Endothelial cell of hepatic sinusoid (primary cell): ENCODE measurements around the gene EGFLAM.

ENCODE experiments used
- in situ Hi-C: cut with HindIII; loops from 2 replicates; pipeline ENCODE4 v1.10.0; 2017; ENCODE audit warnings: low sequenced_read_pairs

EGFLAM gene

DNA sequence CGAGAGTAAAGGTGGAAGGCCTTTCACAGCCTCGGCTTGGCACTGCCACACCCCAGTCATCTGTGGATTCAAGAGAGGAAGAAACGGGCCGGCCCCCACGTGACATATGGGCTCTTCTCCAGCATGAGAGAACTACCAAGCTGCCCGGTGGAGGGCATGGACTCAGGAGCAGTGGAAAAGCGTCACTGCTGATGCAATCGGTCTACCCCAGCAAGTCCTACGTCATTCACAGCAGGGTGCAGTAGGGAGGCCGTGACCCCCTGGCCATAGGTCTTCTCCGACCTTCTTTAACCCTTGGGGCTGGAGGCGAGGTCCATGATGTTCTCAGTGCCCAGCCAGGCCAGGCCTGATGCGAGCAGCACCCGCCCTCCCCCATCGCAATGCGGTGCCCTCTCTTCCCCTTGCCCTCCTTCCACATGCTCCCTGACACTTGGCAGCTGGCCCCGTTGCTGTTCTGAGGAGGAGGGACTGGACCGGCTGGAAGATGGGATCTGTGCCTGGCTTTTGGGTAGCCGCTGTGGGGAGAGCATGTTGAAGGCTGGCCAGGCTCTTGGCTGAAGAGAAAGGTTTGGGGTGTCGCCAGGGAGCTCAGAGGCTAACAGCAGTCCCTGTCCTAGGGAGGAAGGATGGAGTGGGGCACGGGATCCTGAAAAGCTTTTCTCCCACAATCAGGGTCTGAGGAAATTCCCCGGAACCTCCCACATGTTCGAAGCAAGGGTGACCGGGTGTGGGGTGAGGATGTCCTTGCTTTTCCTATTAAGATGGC lies 208.2 kb downstream of the EGFLAM start:
- in situ Hi-C loops = no loop called here

DNA sequence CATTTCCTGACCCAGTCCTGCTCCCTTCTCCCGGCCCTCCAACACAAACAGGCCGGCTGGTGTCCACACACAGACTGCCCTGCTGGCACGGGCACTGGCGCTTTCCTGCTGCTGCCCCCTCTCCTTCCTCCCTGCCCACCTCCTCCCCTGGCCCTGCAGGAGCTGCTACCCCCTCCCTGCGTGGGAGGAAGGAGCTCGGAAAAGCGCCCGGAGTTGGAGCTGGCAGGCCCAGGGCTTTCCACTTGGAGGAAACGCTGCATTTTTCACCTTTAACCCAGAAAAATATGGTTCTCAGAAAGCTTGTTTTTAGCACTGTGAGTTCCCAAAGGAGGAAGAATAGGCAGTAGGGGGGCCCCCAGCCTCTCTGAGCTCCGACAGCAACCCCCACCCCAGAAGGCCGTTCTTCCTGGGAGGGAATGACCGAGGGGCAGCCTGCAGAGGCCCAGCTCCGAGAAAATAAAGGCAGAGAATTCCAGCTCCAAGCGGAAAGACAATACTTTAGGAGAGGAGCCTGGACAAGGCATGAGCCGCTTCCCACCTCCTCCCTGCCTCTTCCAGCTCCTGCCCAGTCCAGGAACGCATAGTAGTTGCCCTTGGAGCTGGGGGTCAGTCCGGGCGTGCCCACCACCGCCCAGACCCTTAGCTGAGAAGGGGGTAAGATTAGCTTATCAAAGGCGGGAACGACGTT lies 209.1 kb downstream of the EGFLAM start:
- in situ Hi-C loops = no loop called here

DNA sequence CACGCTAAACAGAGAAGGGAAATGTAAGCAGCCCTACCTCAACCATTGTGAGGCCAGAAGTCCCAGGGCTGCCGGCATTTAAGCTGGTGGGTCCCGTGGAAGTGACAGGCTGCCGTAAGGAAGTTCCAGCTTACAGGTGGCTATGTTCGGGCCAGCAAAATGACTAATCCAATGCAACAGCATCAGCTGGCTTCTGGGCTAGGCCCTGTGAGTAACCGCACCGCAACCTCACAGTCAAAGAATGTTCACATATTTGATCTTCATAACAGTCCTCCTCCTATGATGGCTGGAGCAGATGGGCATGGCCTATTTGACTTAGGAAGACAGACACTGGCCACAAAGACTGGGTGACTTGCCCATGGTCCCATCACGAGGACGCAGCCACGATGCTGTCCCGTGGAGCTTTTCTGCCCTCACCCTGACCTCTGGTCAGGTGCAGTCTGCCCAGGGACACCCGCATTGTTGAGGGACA lies 209.9 kb downstream of the EGFLAM start:
- in situ Hi-C loops = no loop called here

DNA sequence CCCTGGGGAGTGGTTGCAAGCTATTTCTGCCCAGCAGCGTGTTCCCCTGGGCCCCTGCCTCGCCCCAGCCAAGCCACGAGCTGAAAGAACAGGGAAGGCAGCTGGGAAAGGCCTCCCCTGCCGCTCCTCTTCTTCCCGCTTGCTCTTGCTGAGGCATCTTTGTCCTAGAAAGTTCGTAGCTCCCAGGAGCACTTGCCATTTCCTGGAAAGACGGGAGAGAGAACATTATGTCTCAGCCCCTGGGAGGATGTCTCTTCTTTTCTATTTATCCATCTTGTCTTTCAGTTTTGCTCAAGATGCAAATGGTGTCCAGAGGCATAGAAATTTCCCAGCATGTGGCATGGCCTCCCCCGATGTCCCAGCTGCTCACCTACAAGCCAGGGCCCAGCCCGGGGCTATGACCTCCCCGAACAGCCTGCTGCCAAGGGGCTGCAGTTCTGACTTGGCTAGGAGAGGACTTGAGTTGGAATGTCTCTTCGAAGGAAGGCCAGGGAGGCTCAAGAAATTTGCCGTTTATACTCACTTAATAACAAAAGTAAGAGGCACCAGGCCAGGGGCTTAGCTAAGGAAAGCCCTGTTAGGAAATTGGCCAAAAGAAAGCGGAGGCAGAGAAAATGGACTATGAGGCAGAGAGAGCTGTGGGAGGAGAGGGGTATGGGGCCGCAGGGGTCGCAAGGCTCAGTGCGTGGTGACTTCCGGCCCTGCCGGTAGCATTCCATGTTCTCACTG lies 210.8 kb downstream of the EGFLAM start:
- in situ Hi-C loops = no loop called here

DNA sequence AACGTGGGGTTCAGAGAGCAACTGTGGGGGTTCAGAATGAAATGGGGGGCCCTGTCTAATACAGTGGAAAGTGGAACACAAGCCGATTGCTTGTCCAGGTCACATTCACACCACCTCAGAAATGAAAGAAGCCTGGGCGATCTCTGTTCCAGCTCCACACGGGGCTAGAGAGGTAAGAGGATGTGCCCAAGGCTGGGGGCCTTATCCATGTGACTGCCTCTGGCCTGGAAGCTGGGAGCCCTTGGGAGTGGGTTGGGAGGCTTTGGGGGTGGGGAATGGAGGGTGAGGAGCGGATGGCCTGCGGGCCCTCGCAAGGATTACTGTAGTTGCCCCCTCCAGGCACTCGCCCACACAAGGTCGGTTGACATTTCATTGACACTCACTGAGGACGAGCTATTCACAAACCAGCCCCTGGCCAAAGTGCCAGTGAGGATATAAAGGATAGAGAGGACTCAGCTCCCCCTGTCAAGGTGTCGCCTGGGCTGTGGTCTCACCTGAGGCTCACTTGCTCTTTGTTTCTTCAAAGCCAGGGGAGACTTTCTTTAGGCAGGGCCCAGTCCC lies 211.4 kb downstream of the EGFLAM start:
- in situ Hi-C loops = no loop called here

DNA sequence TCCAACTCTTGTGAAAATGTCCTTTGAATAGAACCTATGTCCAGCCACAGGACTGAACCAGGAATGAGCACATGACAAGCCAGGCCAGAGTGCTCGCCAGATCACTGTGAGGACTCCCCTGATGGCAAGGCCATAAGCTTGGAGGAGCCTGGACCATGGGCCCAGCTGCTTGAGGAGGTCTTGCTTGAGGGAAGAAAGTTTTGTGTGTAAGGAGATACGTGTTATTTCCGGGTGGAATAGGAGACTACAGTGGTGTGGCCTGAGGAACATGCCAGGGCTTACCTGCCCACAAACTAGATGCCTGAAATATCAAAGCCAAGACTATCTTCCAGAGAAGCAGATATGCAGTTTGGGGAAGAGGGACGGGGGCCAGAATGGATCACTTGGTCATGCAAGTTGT lies 213.3 kb downstream of the EGFLAM start:
- in situ Hi-C loops = no loop called here

DNA sequence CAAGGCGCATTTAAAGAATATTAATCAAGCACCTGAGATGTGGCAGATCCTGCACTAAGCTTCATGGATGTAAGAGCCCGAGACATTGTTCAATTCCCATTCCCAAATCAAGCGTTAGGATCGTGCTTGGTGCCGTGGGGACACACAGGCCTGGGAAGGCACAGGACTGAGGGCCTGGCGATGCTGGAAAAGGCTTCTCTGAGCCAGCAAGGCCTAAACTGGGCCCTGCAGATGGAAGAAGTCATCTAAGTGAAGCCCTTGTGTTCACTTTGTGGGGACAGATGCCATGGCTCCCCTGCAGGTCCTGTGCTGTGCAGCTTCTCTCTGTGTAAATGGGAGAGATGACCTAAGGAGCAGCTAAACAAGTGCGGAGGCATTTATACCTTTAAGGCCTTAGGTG lies 214.2 kb downstream of the EGFLAM start:
- in situ Hi-C loops = no loop called here

DNA sequence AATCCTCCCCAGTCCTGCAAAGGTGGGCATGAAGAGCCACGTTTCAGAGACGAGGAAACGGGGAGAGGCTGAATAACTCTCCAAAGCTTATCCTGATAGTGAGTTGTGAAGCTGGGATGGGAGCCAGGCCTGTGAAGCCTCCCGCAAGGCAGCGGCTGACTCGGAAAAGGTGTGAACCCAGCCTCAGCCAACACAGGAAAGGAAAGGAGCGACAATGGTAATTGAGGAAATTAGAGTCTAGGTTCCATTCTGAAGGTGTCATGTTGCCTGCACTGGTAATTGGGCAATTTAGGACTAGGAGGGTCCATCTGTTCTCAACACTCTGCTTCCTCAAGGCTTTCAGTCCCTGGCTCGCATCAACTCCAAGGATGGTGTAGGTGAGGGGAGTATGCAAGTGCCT lies 214.6 kb downstream of the EGFLAM start:
- in situ Hi-C loops = no loop called here

DNA sequence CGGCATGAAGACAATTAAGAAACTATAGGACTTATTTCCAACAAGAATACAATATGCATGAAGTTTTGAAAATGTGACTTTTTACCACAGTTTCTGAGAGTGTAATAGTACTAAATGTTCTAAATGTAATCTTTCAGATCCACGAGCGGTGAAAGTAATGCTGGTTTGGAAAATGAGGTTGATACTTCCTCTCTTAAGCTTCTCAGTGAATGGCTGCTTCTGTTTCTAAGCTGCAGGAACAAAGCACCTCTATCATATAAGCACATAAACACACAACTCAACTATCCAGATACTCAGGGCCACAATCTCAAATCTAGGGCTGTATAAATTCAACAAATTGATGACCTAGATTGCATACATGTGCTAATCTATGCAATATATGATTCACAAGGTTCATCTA lies 219.8 kb downstream of the EGFLAM start:
- in situ Hi-C loops = loop anchor here (5.0 kb wide), 1 partner anchor 34 kb away; no protein-coding TSS in a partner anchor

DNA sequence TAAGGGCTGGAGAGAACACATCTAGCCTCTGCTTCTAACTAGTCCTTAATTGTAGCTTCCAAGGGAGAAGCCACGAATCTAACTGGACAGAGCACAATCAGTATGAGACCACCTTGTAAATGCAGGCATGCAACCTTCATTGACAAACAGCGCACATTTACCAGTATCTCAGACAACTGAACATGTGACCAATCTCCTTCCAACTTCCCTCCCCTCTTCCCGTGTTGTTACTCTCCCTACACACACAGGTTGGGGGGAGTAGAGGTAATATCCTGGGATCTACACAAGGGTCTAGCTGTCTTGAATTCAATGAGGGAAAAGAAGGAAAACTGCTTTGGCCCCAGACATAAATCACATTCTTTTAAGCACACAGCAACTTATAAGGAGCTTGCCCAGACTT lies 220.5 kb downstream of the EGFLAM start:
- in situ Hi-C loops = loop anchor here (5.0 kb wide), 1 partner anchor 33 kb away; no protein-coding TSS in a partner anchor

DNA sequence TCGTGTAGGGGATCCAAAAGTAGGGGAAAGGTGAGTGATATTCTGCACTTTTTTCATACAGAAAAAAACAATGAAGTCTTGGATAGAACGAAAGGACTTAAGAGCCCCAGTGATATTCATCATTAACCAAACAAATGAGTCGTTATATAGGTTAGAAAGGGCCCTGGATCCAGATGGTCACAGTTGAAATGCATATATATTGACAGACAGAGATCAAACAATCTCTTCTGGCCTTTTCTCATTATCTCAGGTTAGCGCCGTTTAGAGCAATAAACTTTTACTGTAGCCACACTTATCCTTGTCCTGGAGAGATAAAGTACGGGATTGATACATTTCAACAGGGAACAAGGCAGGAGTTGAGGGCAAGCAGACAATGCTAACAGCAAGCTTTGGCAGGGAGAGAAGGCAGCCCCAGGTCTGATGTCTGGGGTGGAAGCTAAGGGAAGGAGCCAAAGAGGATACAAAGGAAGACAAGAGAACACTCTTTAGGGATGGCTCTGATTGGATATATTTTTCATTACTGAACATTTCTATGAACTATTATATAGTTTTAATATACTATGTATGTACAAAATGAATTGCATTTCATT lies 221.1 kb downstream of the EGFLAM start:
- in situ Hi-C loops = loop anchor here (5.0 kb wide), 1 partner anchor 33 kb away; no protein-coding TSS in a partner anchor

DNA sequence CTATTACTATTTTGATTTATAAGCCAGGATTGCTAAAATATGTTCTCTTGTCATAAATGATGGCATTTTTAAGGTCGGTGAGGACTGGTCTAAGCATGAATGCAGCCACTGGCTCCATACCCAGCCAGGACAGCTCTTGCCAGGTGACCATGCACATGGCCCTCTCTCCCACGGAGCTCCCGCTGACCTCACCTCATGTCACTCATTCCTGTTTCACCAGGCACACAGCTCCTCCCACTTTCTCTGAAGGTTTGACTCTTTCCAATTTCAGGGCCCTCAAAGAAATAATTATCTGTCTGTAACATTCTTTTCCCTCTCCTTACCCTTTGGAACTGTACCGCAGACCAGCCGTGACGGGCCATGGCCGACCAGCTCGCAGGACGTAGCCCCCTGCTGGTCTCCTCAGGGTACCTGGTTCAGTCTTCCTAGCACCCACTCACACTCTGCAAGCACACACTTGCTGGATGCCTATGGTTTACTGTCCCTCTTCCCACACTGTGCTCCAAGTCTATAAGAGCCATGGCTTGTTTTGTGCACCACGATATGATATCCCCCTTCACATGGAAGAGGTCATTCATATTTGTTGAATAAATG lies 225.5 kb downstream of the EGFLAM start:
- in situ Hi-C loops = no loop called here

DNA sequence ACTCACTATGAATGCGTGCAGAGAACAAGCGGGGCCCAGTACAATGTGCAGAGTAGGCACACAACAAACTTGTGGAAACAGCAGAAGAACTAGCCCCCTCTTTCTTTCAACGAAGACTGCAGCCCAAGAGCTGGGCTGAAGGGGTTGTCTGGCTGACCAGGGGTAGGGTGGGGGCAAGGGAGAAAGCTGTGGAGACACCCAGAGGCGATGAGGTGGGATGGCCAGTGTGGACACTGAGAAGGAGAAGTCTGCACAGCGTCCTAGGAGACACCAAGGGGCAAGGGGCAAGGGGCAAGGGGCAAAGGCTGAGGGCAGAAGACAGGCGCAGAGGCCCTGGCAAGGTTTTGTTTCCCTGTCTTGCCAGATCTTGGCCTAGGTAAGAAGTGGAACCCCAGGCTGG lies 235.8 kb downstream of the EGFLAM start:
- in situ Hi-C loops = no loop called here

DNA sequence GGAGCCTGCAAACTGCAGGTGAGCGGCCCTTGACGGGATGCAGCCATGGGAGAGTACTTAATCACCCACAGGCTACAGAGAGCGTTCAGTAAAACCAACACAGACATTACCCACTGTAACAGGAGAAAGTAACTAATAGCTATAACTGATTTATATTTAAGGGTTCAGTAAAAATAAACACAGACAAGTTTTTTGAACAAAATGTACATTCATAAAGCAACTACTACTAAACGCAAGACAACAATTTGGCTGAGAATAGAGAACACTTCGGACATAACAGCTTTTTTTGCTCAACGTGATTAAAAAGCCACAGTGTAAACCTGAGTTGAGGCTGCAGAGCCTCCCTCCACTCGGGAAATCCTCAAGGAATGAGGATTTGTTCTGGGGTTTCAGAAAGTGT lies 236.4 kb downstream of the EGFLAM start:
- in situ Hi-C loops = no loop called here

DNA sequence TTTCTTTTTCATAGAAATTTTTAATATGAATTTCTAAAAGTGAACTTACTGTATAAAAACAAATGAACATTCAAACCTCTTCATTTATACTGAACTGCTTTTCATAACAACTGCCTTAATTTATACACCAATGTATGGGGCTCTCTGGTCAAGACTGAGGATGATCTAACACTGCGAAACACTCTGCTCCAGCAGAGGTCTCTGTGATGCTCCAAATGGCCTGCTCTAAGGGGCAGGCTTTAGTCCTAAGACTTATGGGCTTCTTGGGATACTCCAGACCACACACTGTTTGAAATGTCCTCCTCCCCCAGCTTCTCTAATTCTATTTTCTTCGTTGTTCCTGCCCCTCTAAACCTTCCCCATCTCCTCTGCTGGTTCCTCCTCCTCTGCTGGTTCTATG lies 239.6 kb downstream of the EGFLAM start:
- in situ Hi-C loops = no loop called here

DNA sequence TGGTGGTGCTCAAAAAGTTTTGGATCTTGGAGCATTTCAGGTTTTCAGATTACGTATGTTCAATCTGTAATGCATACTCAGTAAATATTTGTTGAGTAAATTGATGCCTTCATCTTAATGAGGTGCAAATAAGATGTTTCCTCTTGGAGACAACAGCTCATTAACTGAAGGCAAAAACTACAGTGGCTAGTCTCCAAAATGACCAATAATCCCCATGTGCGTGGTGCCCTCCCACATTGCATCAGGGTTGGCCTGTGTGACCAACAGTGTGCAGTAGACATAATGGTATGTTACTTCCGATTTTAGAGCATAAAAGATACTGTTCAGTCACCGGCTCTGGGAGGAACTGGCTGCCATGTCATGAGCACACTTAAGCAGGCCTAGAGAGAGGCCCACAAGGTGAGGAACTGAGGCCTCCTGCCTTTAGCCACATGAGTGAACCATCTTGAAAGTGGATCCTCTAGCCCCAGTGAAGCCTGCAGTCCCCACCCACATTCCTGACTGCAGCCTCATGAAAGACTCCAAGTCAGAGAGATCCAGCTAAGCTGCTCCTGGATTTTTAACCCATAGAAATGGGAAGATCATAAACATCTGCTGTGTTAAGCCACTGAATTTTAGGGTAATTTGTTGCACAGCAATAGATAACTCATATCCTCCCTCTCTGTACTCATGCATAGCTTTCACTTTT lies 242.4 kb downstream of the EGFLAM start:
- in situ Hi-C loops = loop anchor here (5.0 kb wide), 1 partner anchor 62 kb away; no protein-coding TSS in a partner anchor

DNA sequence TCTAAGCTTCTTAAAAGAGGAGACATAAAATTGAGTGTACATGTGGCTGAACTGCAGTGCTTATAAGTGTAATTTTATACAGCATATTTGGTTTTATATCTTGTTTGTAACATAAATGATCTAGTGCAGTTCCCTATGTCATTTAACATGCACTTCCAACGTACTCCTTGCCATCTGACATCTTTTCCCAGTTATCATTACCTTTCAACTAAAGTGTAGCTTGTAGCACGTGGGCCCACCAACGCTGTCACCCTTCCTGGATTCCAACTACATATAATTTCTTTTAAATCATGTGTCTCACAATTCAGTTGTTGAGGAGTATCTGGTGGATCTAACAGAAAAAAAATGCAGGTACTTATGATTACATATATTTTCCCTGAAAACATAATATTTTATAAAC lies 247.9 kb downstream of the EGFLAM start:
- in situ Hi-C loops = no loop called here

DNA sequence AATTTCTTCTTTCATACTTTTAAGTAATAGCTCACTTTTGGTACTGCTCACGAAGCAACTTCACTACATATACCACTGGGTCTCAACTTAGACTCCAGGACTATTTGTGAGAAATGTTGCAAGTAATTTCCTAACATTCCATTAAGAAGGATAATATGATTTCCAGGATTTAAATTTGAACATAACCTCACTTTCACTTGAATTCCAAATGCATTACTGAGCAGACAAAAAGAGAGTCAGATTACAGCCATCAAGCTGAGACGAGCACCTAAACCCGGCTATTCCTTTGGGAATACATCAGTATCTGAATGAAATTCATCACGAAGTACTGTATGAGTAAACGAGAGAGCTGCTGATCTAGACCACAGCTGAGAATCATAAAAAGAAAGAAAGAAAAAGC lies 250.8 kb downstream of the EGFLAM start:
- in situ Hi-C loops = no loop called here
